Stomach (tissue), 4 donors: ENCODE measurements around the gene RASGRP3.

Source experiments
- CTCF ChIP-seq, 7 experiments: fragments of 450-650 bp in 4 of 7; fragments of 200-600 bp in 3 of 7; sonication (generic) in 3 of 7; IDR thresholded peaks; one replicate each; pipeline ENCODE4 v1.5.1; 2016 to 2019; ENCODE audit warnings: antibody characterized with exemption in 7 of 7, control low read depth in 2 of 7, mild to moderate bottlenecking in 1 of 7
- EP300 ChIP-seq: sonication (generic); formaldehyde crosslinking; IDR thresholded peaks from one replicate; pipeline ENCODE4 v1.6.1; 2017; ENCODE audit warnings: antibody characterized with exemption
- POLR2A ChIP-seq, 4 donors: fragments of 450-650 bp; IDR thresholded peaks; one replicate each; pipeline ENCODE4 v1.6.1; 2016; ENCODE audit warnings: antibody characterized with exemption in 4 of 4, control low read depth in 2 of 4, mild to moderate bottlenecking in 1 of 4, moderate library complexity in 1 of 4

DNA sequence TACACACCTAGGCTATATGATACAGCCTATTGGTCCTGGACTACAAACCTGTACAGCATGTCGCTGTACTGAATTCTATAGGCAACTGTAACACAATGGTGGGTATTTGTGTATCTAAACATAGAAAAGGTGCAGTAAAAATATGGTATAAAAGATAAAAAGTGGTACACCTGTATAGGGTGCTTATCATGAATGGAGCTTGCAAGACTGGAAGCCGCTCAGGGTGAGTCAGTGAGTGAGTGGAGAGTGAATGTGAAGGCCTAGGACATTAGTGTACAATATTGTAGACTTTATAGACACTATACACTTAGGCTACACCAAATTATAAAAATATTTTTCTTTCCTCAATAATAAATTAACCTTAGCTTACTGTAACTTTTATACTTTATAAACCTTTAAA is 41.8 kb downstream of the RASGRP3 start:
- TF ChIP-seq CTCF (IDR thresholded peaks at IDR 0.05) (no peak), POLR2A (IDR thresholded peaks at IDR 0.05) (no peak), EP300 (no peak)
